Nephron progenitor cell (in vitro differentiated cells): Measurements from ENCODE around the gene RNF38.
"Not testable (repeated sequence)": the region's sequence is repeated elsewhere in the genome, so short reads cannot be mapped to it uniquely, and the experiment has no call there.

Experiments
- DNase-seq: peaks from one replicate; pipeline ENCODE4 v3.0.0; 2021
- H3K27ac Mint-ChIP-seq: 2 replicates; pipeline ENCODE4 v1.8.0; 2021; ENCODE audit warnings: mild to moderate bottlenecking, moderate library complexity, mixed read lengths
- H3K27me3 Mint-ChIP-seq: 2 replicates; pipeline ENCODE4 v1.8.0; 2021; ENCODE audit warnings: mild to moderate bottlenecking, low read depth, mixed read lengths; ENCODE audit not compliant: poor library complexity
- H3K36me3 Mint-ChIP-seq: 2 replicates; pipeline ENCODE4 v1.8.0; 2021; ENCODE audit warnings: low read depth, mixed read lengths
- H3K4me1 Mint-ChIP-seq: 2 replicates; pipeline ENCODE4 v1.8.0; 2021; ENCODE audit warnings: mixed read lengths
- H3K4me3 Mint-ChIP-seq: 2 replicates; pipeline ENCODE4 v1.8.0; 2021; ENCODE audit warnings: mild to moderate bottlenecking, moderate library complexity, mixed read lengths
- H3K9me3 Mint-ChIP-seq: 2 replicates; pipeline ENCODE4 v1.8.0; 2021; ENCODE audit warnings: mild to moderate bottlenecking, moderate library complexity, mixed read lengths
- TF ChIP-seq, protein P1 (sequence below): fragments of 200-600 bp; sonication (generic); IDR thresholded peaks from 2 replicates; pipeline ENCODE4 v1.5.0; 2021; ENCODE audit warnings: antibody characterized with exemption

RNF38 gene

DNA sequence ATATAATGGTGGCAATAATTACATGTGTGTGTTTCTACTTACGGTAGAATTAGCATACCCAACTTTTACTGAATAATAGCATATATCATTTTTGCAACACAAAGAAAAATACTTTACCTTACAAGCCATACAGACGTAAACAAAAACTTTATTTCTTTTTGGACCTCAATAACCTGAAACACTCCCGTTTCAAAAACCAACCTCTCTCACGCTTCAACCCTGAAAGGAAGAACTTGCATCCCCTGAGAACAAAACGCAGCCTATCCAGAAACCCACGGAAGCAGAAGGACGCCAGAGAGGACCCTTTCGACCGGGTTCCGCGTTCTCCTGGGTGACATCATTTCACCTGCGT lies at the start of gene RNF38:
Gene RNF38, minus strand, starts transcription at position 290 of the 352 bp plus-strand sequence. Its CDS starts 161 bp downstream, at position 129.
- no peak for DNase-seq

DNA sequence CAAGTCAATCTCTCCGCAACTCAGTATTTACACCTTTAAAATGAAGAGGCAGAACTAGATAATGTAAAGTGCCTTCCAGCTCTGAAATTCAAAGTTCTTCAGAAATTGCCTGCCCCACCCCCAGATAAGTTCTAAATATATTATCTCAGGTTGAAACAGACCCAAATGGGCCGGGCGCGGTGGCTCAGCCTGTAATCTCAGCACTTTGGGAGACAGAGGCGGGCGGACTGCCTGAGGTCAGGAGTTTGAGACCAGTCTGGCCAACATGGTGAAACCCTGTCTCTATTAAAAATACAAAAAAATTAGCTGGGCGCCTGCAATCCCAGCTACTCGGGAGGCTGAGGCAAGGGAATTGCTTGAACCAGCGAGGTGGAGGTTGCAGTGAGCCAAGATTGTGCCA lies 48.5 kb upstream of the RNF38 start:
- DNase-seq, H3K9me3 Mint-ChIP-seq, H3K4me3 Mint-ChIP-seq, H3K27me3 Mint-ChIP-seq: not testable (repeated sequence)
- Mint-ChIP-seq H3K27ac (peak overlapping the region; percentile 37), H3K4me1 (peaks cover 12% of the 10 kb centered on the region), H3K36me3 (peaks cover 12% of the 10 kb centered on the region)

More for the DNA sequence above, at the start of gene RNF38:
- TF ChIP-seq, protein P1, sequence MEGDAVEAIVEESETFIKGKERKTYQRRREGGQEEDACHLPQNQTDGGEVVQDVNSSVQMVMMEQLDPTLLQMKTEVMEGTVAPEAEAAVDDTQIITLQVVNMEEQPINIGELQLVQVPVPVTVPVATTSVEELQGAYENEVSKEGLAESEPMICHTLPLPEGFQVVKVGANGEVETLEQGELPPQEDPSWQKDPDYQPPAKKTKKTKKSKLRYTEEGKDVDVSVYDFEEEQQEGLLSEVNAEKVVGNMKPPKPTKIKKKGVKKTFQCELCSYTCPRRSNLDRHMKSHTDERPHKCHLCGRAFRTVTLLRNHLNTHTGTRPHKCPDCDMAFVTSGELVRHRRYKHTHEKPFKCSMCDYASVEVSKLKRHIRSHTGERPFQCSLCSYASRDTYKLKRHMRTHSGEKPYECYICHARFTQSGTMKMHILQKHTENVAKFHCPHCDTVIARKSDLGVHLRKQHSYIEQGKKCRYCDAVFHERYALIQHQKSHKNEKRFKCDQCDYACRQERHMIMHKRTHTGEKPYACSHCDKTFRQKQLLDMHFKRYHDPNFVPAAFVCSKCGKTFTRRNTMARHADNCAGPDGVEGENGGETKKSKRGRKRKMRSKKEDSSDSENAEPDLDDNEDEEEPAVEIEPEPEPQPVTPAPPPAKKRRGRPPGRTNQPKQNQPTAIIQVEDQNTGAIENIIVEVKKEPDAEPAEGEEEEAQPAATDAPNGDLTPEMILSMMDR: no peak
- H3K36me3 Mint-ChIP-seq: peaks cover 27% of the 10 kb centered on the region
- no peaks in the 10 kb centered on the region for H3K9me3 Mint-ChIP-seq
- peaks cover 41% of the 10 kb centered on the region for H3K4me1 Mint-ChIP-seq
- peak within 1 kb of the TSS; percentile 93 for H3K4me3 Mint-ChIP-seq
- peak within 1 kb of the TSS; percentile 99 for H3K27ac Mint-ChIP-seq
- H3K27me3 Mint-ChIP-seq: no peaks in the 10 kb centered on the region

DNA sequence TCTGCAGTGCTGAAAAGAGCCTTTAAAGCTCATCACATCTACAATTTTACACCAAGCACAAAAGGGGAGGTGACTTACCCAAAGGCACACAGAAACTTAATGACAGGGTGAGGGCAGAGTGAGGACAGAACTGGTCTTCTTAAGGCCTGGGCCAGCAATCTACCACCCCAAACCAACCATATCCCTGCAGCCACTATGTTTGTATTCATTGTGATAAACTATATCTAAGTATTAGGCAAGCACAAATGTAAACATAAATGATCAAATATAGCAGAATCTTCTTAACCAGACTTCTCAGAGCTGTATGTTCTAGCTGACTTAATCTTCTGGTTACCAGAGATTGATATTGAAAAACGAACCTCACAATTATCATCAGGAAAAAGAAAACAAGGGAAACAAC lies 47.9 kb upstream of the RNF38 start:
- Mint-ChIP-seq H3K4me3 (no peak overlapping the region), H3K27ac (peak overlapping the region; percentile 37), H3K4me1 (peaks cover 14% of the 10 kb centered on the region), H3K27me3 (no peaks in the 10 kb centered on the region), H3K36me3 (peaks cover 12% of the 10 kb centered on the region), H3K9me3 (no peaks in the 10 kb centered on the region)
- DNase-seq: no peak
- TF ChIP-seq, protein P1: no peak

DNA sequence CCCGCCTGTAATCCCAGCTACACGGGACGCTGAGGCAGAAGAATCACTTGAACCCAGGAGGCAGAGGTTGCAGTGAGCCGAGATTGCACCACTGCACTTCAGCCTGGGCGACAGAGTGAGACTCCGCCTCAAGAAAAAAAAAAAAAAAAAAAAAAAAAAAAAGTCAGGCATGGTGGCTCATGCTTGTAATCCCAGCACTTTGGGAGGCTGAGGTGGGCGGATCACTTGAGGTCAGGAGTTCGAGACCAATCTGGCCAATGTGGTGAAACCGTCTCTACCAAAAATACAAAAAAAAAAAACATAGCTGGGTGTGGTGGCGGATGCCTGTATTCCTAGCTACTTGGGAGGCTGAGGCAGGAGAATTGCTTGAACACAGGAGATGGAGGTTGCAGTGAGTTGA lies 46.6 kb upstream of the RNF38 start:
- DNase-seq, H3K9me3 Mint-ChIP-seq, H3K27me3 Mint-ChIP-seq, H3K4me3 Mint-ChIP-seq, H3K27ac Mint-ChIP-seq, H3K36me3 Mint-ChIP-seq: not testable (repeated sequence)
- H3K4me1 Mint-ChIP-seq: peaks cover 14% of the 10 kb centered on the region

DNA sequence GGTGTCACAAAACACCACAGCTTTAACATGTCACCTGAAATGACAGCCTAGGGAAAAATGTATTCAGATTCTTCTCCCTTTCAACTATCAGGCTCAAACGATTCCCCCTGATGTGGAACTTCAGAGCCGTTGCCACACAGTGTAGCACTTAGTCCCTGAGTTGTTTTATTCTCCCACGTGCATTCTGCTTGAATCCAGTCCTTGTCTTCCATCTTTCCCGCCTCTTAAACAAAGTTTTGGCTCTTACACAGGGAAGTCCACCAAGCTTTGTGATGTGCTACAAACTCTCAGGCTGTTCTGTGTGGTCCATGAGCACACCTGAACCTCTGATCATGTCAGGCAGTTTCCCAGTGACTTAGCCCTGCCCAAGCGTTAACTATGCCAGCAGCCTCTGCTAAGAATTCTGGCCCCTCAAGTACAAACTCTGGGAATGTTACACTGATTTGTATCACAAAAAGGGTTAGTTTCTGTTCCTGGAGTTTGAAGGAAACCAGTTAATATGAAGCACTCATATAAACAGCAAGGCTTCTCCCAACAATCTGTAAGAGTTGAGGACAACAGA lies 45.8 kb upstream of the RNF38 start:
- Mint-ChIP-seq H3K27me3 (no peaks in the 10 kb centered on the region), H3K27ac (peak overlapping the region; percentile 46), H3K36me3 (peaks cover 10% of the 10 kb centered on the region), H3K9me3 (no peaks in the 10 kb centered on the region), H3K4me1 (peaks cover 14% of the 10 kb centered on the region), H3K4me3 (no peak overlapping the region)
- TF ChIP-seq, protein P1: no peak
- no peak for DNase-seq

DNA sequence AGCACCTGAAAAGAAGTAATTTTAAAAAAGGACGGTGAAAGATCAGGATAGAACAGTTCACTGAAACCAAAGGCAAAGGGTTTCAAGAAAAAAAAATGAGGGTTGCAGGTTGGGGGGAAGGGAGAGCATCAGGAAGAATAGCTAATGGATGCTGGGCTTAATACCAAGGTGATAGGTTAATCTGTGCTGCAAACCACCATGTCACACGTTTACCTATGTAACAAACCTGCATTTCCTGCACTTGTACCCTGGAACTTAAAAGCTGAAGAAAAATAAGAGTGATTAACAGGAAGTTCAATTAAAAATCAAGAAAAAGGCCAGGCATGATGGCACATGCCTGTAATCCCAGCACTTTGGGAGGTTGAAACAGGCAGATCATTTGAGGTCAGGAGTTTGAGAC lies 44.1 kb upstream of the RNF38 start:
- H3K27me3 Mint-ChIP-seq: no peaks in the 10 kb centered on the region
- peak overlapping the region; percentile 87 for H3K27ac Mint-ChIP-seq
- H3K4me1 Mint-ChIP-seq: peaks cover 14% of the 10 kb centered on the region
- peaks cover 3% of the 10 kb centered on the region for H3K9me3 Mint-ChIP-seq
- TF ChIP-seq, protein P1: no peak
- no peak for DNase-seq
- peaks cover 16% of the 10 kb centered on the region for H3K36me3 Mint-ChIP-seq
- no peak overlapping the region for H3K4me3 Mint-ChIP-seq

DNA sequence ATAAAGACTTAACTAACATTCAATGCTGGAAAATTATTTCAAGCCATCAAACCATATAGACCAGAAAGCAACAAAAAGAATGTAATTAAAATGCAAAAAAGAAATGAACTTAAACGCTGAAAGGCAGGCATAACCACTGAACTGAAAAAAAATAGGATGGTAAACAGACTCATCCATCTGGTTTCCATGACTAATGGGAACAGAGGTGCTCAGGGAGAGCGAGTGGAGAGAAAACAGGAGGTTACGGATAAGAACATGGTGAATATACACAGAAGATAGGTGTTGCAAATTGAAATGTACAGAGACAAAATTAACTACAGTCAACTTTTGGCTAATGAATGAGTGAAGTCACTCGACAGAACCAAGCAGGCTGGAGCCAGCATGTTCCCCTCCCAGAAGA lies 43.5 kb upstream of the RNF38 start:
- H3K4me1 Mint-ChIP-seq: peaks cover 16% of the 10 kb centered on the region
- H3K4me3 Mint-ChIP-seq: no peak overlapping the region
- H3K9me3 Mint-ChIP-seq: peaks cover 3% of the 10 kb centered on the region
- peaks cover 16% of the 10 kb centered on the region for H3K36me3 Mint-ChIP-seq
- H3K27ac Mint-ChIP-seq: peak overlapping the region; percentile 24
- DNase-seq: no peak
- TF ChIP-seq, protein P1: no peak
- no peaks in the 10 kb centered on the region for H3K27me3 Mint-ChIP-seq
